Adrenal gland (tissue), 12 donors: ENCODE results near the gene HSPA8. TPM values are rescaled to one million over a fixed set of nuclear protein-coding genes. Genes with fewer than 3 reads are reported as not detected.
"Not testable (repeated sequence)": the region's sequence is repeated elsewhere in the genome, so short reads cannot be mapped to it uniquely, and the experiment has no call there.

Experiments used
- DNase-seq, 7 donors: peaks; one replicate each; pipeline ENCODE4 v3.0.0-alpha.2; 2019 to 2020
- H3K27ac ChIP-seq, 5 donors: fragments of 200-600 bp; sonication (generic) in 4 of 5; 1 replicate in 3 of 5; 2 replicates in 2 of 5; pipeline versions ENCODE4 v1.5.1 to v1.8.0; 2016 to 2020; ENCODE audit warnings: mild to moderate bottlenecking in 1 of 5
- H3K27me3 ChIP-seq: fragments of 200-600 bp; 2 replicates; pipeline ENCODE4 v1.8.0; 2021
- H3K36me3 ChIP-seq, 2 donors: fragments of 200-600 bp; replicated peaks in 1 of 2; 1 replicate in 1 of 2; 2 replicates in 1 of 2; pipeline versions ENCODE4 v1.5.1 to v1.8.0; 2018 to 2022
- H3K4me1 ChIP-seq, 2 donors: fragments of 200-600 bp; replicated peaks in 1 of 2; 1 replicate in 1 of 2; 2 replicates in 1 of 2; pipeline versions ENCODE4 v1.5.1 to v1.8.0; 2018 to 2021
- H3K4me3 ChIP-seq, 4 donors: fragments of 200-600 bp; sonication (generic) in 3 of 4; one replicate each; pipeline ENCODE4 v1.5.1; 2016 to 2018
- H3K9me3 ChIP-seq, 3 donors: fragments of 200-600 bp; sonication (generic) in 1 of 3; replicated peaks in 1 of 3; 1 replicate in 2 of 3; 2 replicates in 1 of 3; pipeline versions ENCODE4 v1.5.1 to v1.8.0; 2016 to 2021
- POLR2A ChIP-seq, 2 donors: fragments of 450-650 bp; IDR thresholded peaks; one replicate each; pipeline ENCODE4 v1.6.1; 2017; ENCODE audit warnings: antibody characterized with exemption in 2 of 2, mild to moderate bottlenecking in 2 of 2, moderate library complexity in 1 of 2
- WGBS, 4 donors: extraction: QIAGEN DNeasy Blood & Tissue Kit in 2 of 4; methylation state at CpG; one replicate each; pipeline versions ENCODE4 v1.1.5 to v1.1.7; 2013 to 2017; 5-methylcytosine and 5-hydroxymethylcytosine counted together
- intact Hi-C, 2 donors: fragments of 100-400 bp; cut with DNase I; formaldehyde crosslinking; loops; one replicate each; pipeline versions ENCODE4 v1.14.1 to v1.15.0; 2022 to 2023
- polyA plus RNA-seq, 3 donors: library from polyadenylated mRNA; stranded (reverse); fragments of 200-250 nt in 2 of 3; fragments of 350-450 nt in 1 of 3; fragmentation: Illumina TruSeq in 1 of 3; extraction: RNeasy Lipid Tissue Mini Kit (QIAGEN cat#74804) in 1 of 3; gene quantifications; one replicate each; pipeline ENCODE4 v1.2.3, GENCODE V29; 2013 to 2014
- total RNA-seq, 9 donors: library from RNA; depleted of rRNA in 4 of 9; stranded (reverse); fragments of >200 nt in 4 of 9; fragments of 120-200 nt in 1 of 9; fragmentation: NEBNext Ultra II Directional in 1 of 9; extraction: Animal tissue kit (Norgen Biotek cat#: 25700) in 1 of 9; gene quantifications; one replicate each; pipeline versions ENCODE4 v1.1.0 to v1.2.4, GENCODE V29; 2013 to 2023
- TF ChIP-seq, protein P1 (sequence below), 6 experiments: fragments of 450-650 bp in 4 of 6; fragments of 200-600 bp in 2 of 6; sonication (generic) in 1 of 6; IDR thresholded peaks; 1 replicate in 5 of 6; 2 replicates in 1 of 6; pipeline versions ENCODE4 v1.5.1 to v1.8.0; 2016 to 2021; ENCODE audit warnings: antibody characterized with exemption in 6 of 6, mild to moderate bottlenecking in 2 of 6, moderate library complexity in 1 of 6
- donor health status: healthy with polysubstance abuse.
- donor health status: Bipolar disorder and iron deficiency.
- donor health status: DM: yes; HTN: yes; CAD: no.
- donor health status: DM: no; HTN: no; CAD: no.
- donor health status: DM: no; HTN: no; CAD: no.
- donor health status: DM: yes; HTN: yes; CAD: no.

The HSPA8 gene
- total and polyA plus RNA-seq, 12 donors, result 81.6 to 4,262 (median 820) TPM

DNA sequence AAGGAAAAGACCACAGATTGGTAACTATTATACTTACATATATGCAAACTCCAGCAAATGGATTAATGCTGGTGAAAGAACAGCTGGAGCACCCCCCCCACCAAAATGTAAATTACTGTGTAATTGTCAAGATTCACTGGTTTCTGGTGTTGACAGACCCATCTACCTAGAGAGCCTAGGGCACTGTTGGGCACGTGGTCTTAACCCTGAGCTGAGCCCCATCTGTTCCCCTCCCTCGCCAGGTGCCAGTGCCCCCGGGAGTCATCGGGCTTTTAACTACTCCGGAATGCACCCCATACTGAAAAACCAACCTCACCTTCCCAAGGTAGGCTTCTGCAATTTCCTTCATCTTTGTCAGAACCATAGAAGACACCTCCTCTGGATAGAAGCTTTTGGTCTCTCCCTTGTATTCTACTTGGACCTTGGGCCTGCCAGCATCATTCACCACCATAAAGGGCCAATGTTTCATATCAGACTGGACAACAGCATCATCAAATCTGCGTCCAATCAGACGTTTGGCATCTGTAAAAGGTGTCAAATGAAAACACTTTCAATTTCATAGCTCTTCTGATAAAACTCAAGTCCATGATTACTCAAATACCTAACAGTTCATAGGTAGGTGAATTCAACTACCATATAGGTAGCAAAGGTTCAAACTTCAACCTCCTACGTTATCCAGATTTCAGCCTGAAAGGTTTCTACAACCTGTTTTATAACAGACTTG, 1.5 kb downstream of the HSPA8 start:
- peak overlapping the region in 3 of 5 donors; percentile 11 to 100 (median 100) for H3K27ac ChIP-seq
- H3K4me1 ChIP-seq, result peaks cover 17 to 78% of the 10 kb centered on the region in 2 donors
- DNase-seq, result peak in 1 of 7 donors; percentile 59
- H3K36me3 ChIP-seq, result peaks cover 0 to 58% of the 10 kb centered on the region in 2 donors
- no peaks in the 10 kb centered on the region for H3K27me3 ChIP-seq
- H3K9me3 ChIP-seq, result no peaks in the 10 kb centered on the region
- peak overlapping the region in 2 of 4 donors; percentile 88 to 93 for H3K4me3 ChIP-seq
- no peak for TF ChIP-seq POLR2A (IDR thresholded peaks at IDR 0.05)
- TF ChIP-seq, protein P1, sequence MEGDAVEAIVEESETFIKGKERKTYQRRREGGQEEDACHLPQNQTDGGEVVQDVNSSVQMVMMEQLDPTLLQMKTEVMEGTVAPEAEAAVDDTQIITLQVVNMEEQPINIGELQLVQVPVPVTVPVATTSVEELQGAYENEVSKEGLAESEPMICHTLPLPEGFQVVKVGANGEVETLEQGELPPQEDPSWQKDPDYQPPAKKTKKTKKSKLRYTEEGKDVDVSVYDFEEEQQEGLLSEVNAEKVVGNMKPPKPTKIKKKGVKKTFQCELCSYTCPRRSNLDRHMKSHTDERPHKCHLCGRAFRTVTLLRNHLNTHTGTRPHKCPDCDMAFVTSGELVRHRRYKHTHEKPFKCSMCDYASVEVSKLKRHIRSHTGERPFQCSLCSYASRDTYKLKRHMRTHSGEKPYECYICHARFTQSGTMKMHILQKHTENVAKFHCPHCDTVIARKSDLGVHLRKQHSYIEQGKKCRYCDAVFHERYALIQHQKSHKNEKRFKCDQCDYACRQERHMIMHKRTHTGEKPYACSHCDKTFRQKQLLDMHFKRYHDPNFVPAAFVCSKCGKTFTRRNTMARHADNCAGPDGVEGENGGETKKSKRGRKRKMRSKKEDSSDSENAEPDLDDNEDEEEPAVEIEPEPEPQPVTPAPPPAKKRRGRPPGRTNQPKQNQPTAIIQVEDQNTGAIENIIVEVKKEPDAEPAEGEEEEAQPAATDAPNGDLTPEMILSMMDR (IDR thresholded peaks at IDR 0.05), result no peak
- 3 to 8% (median 3%) methylated on average over 8 of the region's 8 CpGs for WGBS, 4 donors
- intact Hi-C loops, result no loop called here

DNA sequence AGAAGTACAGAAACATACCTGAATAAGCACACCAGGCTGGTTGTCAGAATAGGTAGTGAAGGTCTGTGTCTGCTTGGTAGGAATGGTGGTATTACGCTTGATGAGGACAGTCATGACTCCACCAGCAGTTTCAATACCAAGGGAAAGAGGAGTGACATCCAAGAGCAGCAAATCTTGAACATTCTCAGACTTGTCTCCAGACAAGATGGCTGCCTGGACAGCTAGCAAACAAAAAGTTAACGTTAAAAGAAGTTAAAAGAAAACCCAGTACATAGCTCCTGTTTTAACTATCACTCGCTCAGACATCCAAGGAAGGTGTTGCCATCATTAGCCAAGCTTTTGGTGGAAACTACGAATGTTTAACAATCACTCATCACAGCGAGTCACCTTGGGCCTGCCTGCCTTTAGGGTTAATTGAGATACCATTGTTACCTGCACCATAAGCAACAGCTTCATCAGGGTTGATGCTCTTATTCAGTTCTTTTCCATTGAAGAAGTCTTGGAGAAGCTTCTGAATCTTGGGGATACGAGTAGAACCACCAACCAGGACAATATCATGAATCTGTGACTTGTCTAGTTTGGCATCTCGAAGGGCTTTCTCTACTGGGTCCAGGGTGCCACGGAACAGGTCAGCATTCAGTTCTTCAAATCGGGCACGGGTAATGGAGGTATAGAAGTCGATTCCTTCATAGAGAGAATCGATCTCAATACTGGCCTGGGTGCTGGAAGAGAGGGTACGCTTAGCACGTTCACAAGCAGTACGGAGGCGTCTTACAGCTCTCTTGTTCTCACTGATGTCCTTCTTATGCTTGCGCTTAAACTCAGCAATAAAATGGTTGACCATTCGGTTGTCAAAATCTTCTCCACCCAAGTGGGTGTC, 2.7 kb downstream of the HSPA8 start:
- Histone ChIP-seq H3K4me1 (peaks cover 17 to 70% of the 10 kb centered on the region in 2 donors), H3K36me3 (peaks cover 0 to 66% of the 10 kb centered on the region in 2 donors), H3K27ac (peak overlapping the region in 2 of 5 donors; percentile 11 to 23), H3K4me3 (peak overlapping the region in 1 of 4 donors; percentile 88)
- H3K9me3 ChIP-seq, H3K27me3 ChIP-seq, intact Hi-C loops: not testable (repeated sequence)
- DNase-seq, result peak in 1 of 7 donors; percentile 45
- 27 to 49% (median 35%) methylated on average over 10 to 18 of the region's 18 CpGs for WGBS, 4 donors

DNA sequence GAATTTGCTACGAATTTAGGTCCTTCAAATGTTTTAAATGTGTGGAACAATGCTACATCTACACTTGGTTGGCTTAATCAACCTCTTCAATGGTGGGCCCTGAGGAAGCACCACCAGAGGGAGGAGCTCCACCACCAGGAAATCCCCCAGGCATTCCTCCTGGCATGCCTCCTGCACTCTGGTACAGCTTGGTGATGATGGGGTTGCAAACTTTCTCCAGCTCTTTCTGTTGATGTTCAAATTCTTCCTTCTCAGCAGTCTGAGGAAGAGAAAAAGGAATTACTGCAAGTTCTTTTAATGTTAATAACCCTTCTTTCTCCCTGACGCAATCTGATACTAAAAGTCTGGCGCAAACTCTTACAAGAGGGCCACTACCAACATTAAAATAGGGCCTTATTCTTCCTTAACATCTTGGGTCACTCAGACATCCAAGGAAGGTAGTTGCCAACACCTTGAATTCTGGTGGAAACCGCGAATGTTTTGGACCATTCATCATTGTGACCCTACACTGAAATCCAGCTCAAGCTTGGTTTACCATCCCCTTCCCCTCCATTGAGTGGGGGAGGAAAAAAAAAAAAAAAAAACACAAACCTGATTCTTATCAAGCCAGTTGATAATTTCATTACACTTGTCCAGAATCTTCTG, 4.2 kb downstream of the HSPA8 start:
- WGBS, 4 donors, result 35 to 57% (median 52%) methylated on average over 5 of the region's 5 CpGs
- Histone ChIP-seq H3K27me3 (no peaks in the 10 kb centered on the region), H3K36me3 (peaks cover 0 to 76% of the 10 kb centered on the region in 2 donors), H3K9me3 (no peaks in the 10 kb centered on the region), H3K4me1 (peaks cover 6 to 61% of the 10 kb centered on the region in 2 donors), H3K4me3 (no peak overlapping the region), H3K27ac (peak overlapping the region in 1 of 5 donors; percentile 23)
- intact Hi-C loops, result no loop called here
- DNase-seq, result peak in 1 of 7 donors; percentile 44
- TF ChIP-seq, protein P1 (IDR thresholded peaks at IDR 0.05), result no peak
- TF ChIP-seq POLR2A (IDR thresholded peaks at IDR 0.05), result no peak

DNA sequence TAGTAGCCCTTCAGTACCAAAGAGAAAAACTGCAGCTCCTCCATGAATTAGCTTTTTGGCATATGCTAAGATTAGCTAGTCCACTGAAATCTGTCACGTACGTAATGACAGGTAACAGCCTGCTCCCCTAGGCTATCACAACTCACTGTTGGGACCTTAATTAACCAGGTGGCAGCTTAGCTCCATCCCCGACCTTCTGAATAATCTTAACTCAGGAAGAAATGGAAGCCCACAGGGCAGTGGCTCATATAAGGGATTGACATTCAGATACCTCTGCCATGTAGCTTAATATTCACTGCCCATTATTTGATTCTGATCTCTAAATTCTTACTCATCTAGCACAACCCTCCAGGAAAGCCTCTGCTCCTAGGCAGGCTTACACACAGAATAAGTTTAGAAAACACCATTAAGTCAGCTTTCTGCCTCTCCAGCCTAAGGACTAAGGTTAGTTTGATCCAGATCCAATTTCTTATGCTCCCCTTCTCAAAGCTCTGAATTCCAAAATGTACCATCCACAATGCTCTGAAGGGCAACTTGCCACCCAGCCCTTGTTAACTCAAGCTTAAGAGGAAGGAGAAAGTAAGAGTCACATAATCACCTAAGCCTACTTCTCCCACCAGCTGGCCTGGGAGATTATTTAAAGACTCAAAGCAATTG, 5.0 kb downstream of the HSPA8 start:
- H3K4me1 ChIP-seq, result peaks cover 6 to 61% of the 10 kb centered on the region in 2 donors
- TF ChIP-seq, protein P1 (IDR thresholded peaks at IDR 0.05), result no peak
- no peak for TF ChIP-seq POLR2A (IDR thresholded peaks at IDR 0.05)
- no peak overlapping the region for H3K4me3 ChIP-seq
- no peak overlapping the region for H3K27ac ChIP-seq
- H3K27me3 ChIP-seq, result no peaks in the 10 kb centered on the region
- peaks cover 0 to 76% of the 10 kb centered on the region in 2 donors for H3K36me3 ChIP-seq
- no peaks in the 10 kb centered on the region for H3K9me3 ChIP-seq
- 45 to 59% (median 52%) methylated on average over 3 of the region's 3 CpGs for WGBS, 4 donors
- DNase-seq, result peak in 1 of 7 donors; percentile 47
- intact Hi-C loops, result no loop called here
